ENCODE data around the gene HMSD.

Gene HMSD

GRCh38 chr18:63980896-63981460 is 31.9 kb downstream of the HMSD start:
- H3K27me3 ChIP-seq (ENCODE audit: insufficient read depth, poor library complexity, severe bottlenecking): no peaks in the 10 kb centered on the region
- ATAC-seq (ENCODE audit: low read depth): no peak
- no peak for DNase-seq (ENCODE audit: low spot score)
- no peak overlapping the region for H3K27ac ChIP-seq (ENCODE audit: poor library complexity, severe bottlenecking)
- H3K9me3 ChIP-seq (ENCODE audit: severe bottlenecking): no peaks in the 10 kb centered on the region
- peaks cover 15% of the 10 kb centered on the region; the same call in 1 of the 2 replicates for H3K36me3 ChIP-seq (ENCODE audit: low read depth)
- no peak for TF ChIP-seq CTCF (IDR thresholded peaks at IDR 0.05; ENCODE audit: poor library complexity, severe bottlenecking)
- H3K4me1 ChIP-seq (ENCODE audit: insufficient read depth, poor library complexity, severe bottlenecking): no peaks in the 10 kb centered on the region
- no peak overlapping the region for H3K4me3 ChIP-seq (ENCODE audit: severe bottlenecking)

GRCh38 chr18:63981719-63982118 is 32.6 kb downstream of the HMSD start:
- no peak for TF ChIP-seq CTCF (IDR thresholded peaks at IDR 0.05; ENCODE audit: poor library complexity, severe bottlenecking)

GRCh38 chr18:63982361-63982760 is 33.3 kb downstream of the HMSD start:
- no peak for TF ChIP-seq CTCF (IDR thresholded peaks at IDR 0.05; ENCODE audit: poor library complexity, severe bottlenecking)
- DNase-seq (ENCODE audit: low spot score) (no peak), ATAC-seq (ENCODE audit: low read depth) (no peak)
- no peaks in the 10 kb centered on the region for H3K9me3 ChIP-seq (ENCODE audit: severe bottlenecking)
- H3K4me1 ChIP-seq (ENCODE audit: insufficient read depth, poor library complexity, severe bottlenecking): no peaks in the 10 kb centered on the region
- peaks cover 15% of the 10 kb centered on the region for H3K36me3 ChIP-seq (ENCODE audit: low read depth)
- H3K4me3 ChIP-seq (ENCODE audit: severe bottlenecking): no peak overlapping the region
- no peak overlapping the region for H3K27ac ChIP-seq (ENCODE audit: poor library complexity, severe bottlenecking)
- H3K27me3 ChIP-seq (ENCODE audit: insufficient read depth, poor library complexity, severe bottlenecking): no peaks in the 10 kb centered on the region

More at GRCh38 chr18:63981719-63982118, 32.6 kb downstream of the HMSD start:
- Histone ChIP-seq H3K36me3 (ENCODE audit: low read depth) (peaks cover 15% of the 10 kb centered on the region; the same call in 1 of the 2 replicates), H3K9me3 (ENCODE audit: severe bottlenecking) (no peaks in the 10 kb centered on the region), H3K27ac (ENCODE audit: poor library complexity, severe bottlenecking) (no peak overlapping the region), H3K27me3 (ENCODE audit: insufficient read depth, poor library complexity, severe bottlenecking) (no peaks in the 10 kb centered on the region), H3K4me1 (ENCODE audit: insufficient read depth, poor library complexity, severe bottlenecking) (no peaks in the 10 kb centered on the region), H3K4me3 (ENCODE audit: severe bottlenecking) (no peak overlapping the region)
- DNase-seq (ENCODE audit: low spot score) (no peak), ATAC-seq (ENCODE audit: low read depth) (no peak)

- DNase-seq (ENCODE audit: low spot score) (no peak), ATAC-seq (ENCODE audit: low read depth) (no peak)
- no peak for TF ChIP-seq CTCF (IDR thresholded peaks at IDR 0.05; ENCODE audit: poor library complexity, severe bottlenecking)
- H3K4me1 ChIP-seq (ENCODE audit: insufficient read depth, poor library complexity, severe bottlenecking): no peaks in the 10 kb centered on the region
- no peak overlapping the region for H3K4me3 ChIP-seq (ENCODE audit: severe bottlenecking)
- H3K36me3 ChIP-seq (ENCODE audit: low read depth): no peaks in the 10 kb centered on the region; the same call in none of the 2 replicates
- H3K27ac ChIP-seq (ENCODE audit: poor library complexity, severe bottlenecking): no peak overlapping the region
- no peaks in the 10 kb centered on the region for H3K9me3 ChIP-seq (ENCODE audit: severe bottlenecking)
- H3K27me3 ChIP-seq (ENCODE audit: insufficient read depth, poor library complexity, severe bottlenecking): no peaks in the 10 kb centered on the region
Measured at GRCh38 chr18:63986885-63987284, 37.8 kb downstream of the HMSD start.

- ATAC-seq (ENCODE audit: low read depth): no peak
- H3K4me3 ChIP-seq (ENCODE audit: severe bottlenecking): no peak overlapping the region
- no peak overlapping the region for H3K27ac ChIP-seq (ENCODE audit: poor library complexity, severe bottlenecking)
- no peaks in the 10 kb centered on the region for H3K4me1 ChIP-seq (ENCODE audit: insufficient read depth, poor library complexity, severe bottlenecking)
- DNase-seq (ENCODE audit: low spot score): no peak
- H3K27me3 ChIP-seq (ENCODE audit: insufficient read depth, poor library complexity, severe bottlenecking): no peaks in the 10 kb centered on the region
- H3K9me3 ChIP-seq (ENCODE audit: severe bottlenecking): no peaks in the 10 kb centered on the region
- H3K36me3 ChIP-seq (ENCODE audit: low read depth): no peaks in the 10 kb centered on the region; the same call in none of the 2 replicates
- no peak for TF ChIP-seq CTCF (IDR thresholded peaks at IDR 0.05; ENCODE audit: poor library complexity, severe bottlenecking)
Measured at GRCh38 chr18:63987743-63988142, 38.6 kb downstream of the HMSD start.
